HCT116 (cell line): ENCODE measurements around the gene CRHR2.

ENCODE experiments used
- ZNF274 ChIP-seq: fragments of 200-500 bp; sonication (Bioruptor generic); IDR thresholded peaks from 2 replicates; pipeline ENCODE4 v1.6.1; 2014; ENCODE audit warnings: mild to moderate bottlenecking, low read depth, low read length, inconsistent platforms
- TF ChIP-seq, protein P1 (sequence below), 3 experiments: fragments of 200-600 bp in 1 of 3; sonication (generic) in 1 of 3; IDR thresholded peaks in 2 of 3; conservative IDR thresholded peaks in 1 of 3; 2 replicates each; pipeline ENCODE4 v1.5.1; 2012 to 2017; ENCODE audit warnings: low read depth in 2 of 3, low read length in 2 of 3, antibody characterized with exemption in 1 of 3, borderline replicate concordance in 1 of 3, control low read depth in 1 of 3, mild to moderate bottlenecking in 1 of 3, mixed read lengths in 1 of 3, mixed run types in 1 of 3, moderate library complexity in 1 of 3; ENCODE audit not compliant: insufficient read depth in 1 of 3

GRCh38 chr7:30683306-30683705, 1.1 kb upstream of the CRHR2 start:
- TF ChIP-seq, protein P1, sequence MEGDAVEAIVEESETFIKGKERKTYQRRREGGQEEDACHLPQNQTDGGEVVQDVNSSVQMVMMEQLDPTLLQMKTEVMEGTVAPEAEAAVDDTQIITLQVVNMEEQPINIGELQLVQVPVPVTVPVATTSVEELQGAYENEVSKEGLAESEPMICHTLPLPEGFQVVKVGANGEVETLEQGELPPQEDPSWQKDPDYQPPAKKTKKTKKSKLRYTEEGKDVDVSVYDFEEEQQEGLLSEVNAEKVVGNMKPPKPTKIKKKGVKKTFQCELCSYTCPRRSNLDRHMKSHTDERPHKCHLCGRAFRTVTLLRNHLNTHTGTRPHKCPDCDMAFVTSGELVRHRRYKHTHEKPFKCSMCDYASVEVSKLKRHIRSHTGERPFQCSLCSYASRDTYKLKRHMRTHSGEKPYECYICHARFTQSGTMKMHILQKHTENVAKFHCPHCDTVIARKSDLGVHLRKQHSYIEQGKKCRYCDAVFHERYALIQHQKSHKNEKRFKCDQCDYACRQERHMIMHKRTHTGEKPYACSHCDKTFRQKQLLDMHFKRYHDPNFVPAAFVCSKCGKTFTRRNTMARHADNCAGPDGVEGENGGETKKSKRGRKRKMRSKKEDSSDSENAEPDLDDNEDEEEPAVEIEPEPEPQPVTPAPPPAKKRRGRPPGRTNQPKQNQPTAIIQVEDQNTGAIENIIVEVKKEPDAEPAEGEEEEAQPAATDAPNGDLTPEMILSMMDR (IDR thresholded peaks at IDR 0.05 in 2 of 3, conservative IDR thresholded peaks at IDR 0.05 in 1 of 3; ENCODE audit: borderline replicate concordance in 1 of 3, insufficient read depth in 1 of 3, low read depth in 2 of 3, low read length in 2 of 3), result no peak
- no peak for TF ChIP-seq ZNF274
